Inflammatory macrophage (primary cell): Measurements from ENCODE around the gene ZNF232.
"Not testable (repeated sequence)": the region's sequence is repeated elsewhere in the genome, so short reads cannot be mapped to it uniquely, and the experiment has no call there.

Source experiments
- DNase-seq, 2 donors: peaks; one replicate each; pipeline ENCODE4 v3.0.0-alpha.2; 2020 to 2022
- total RNA-seq, 18 experiments: gene quantifications; one replicate each; lab custom pipeline; 2026; ENCODE audit warnings: mixed read lengths in 6 of 18, inconsistent platforms in 2 of 18; lab: John Stamatoyannopoulos, UW

ZNF232 gene
- total RNA-seq, result 0.75 to 10.6 (median 5.2) reads per million in 18 experiments

DNA sequence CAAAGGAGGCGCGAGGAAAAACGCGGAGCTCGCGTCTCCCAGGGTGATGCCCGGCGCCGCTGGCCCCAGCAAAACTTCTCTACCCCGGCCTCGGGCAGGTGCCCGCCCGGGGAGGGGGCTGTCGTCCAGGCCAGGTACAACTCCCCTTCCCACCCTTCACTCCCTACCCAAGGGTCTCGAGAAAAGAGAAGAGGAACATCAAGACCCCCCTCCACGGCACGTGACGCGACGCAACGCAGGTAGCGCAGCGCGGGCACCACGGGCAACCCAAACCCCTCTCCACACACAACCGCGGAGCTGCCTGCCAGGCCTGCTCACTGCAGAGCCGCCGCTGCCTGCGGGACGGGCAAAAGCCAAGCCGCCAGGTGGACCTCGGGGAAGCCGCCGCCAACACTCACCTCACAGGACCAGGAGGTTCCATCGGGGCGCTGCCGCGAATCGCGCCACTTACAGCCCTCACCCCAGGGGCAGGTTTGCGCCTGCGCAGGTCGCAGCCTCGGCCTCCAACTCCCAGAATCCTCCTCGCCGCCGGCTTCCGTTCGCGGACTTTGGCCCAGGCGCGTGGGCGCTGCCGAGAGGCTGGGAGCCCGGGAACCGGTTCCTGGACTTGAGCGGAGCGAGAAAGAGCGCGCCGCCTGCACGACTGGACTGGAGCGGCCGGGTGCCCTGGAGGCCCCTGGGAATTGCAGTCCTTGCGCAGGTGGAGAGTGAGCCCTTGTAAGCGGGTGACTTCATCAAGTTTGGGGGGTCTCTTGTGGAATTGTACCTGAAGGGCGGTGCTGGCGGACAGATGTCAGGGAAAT lies at the start of gene ZNF232:
TSS of gene ZNF232 (minus strand) at position 477 of the 803 bp plus-strand sequence. CDS start at position 421, 56 bp downstream.
- peak; percentile 97 for DNase-seq

- DNase-seq, result not testable (repeated sequence)
These were observed 49.0 kb upstream of the ZNF232 start for GRCh38 chr17:5160702-5161101.

DNA sequence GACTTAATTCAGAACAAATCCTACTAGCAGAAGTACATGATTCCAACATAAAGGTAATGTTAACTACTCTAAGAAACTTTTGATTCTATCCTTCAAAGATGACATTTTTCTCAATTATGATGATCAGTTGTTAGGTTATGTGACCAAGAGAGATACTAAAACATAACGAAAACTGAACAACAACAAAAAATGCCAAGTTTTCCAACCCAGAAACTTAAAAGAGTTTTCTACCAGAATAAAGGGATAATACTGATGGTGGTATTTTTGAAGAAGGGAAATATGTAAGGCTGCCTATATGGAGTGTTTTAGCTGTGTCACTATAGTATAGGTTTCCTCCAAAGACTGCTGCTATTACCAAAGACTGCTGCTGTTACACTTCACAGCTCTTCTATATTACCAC lies 34.4 kb upstream of the ZNF232 start:
- not testable (repeated sequence) for DNase-seq

DNA sequence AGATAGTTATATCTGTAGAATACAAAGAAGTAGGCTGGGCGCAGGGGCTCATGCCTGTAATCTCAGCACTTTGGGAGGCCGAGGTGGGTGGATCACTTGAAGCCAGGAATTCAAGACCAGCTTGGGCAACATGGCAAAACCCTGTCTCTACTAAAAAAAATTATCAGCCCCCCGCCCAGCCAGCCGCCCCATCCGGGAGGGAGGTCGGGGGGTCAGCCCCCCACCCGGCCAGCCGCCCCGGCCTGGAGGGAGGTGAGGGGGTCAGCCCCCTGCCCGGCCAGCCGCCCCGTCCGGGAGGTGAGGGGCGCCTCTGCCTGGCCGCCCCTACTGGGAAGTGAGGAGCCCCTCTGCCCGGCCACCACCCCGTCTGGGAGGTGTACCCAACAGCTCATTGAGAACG lies 31.2 kb upstream of the ZNF232 start:
- DNase-seq, result not testable (repeated sequence)

GRCh38 chr17:5139458-5139732 lies 27.7 kb upstream of the ZNF232 start:
- no peak for DNase-seq

DNA sequence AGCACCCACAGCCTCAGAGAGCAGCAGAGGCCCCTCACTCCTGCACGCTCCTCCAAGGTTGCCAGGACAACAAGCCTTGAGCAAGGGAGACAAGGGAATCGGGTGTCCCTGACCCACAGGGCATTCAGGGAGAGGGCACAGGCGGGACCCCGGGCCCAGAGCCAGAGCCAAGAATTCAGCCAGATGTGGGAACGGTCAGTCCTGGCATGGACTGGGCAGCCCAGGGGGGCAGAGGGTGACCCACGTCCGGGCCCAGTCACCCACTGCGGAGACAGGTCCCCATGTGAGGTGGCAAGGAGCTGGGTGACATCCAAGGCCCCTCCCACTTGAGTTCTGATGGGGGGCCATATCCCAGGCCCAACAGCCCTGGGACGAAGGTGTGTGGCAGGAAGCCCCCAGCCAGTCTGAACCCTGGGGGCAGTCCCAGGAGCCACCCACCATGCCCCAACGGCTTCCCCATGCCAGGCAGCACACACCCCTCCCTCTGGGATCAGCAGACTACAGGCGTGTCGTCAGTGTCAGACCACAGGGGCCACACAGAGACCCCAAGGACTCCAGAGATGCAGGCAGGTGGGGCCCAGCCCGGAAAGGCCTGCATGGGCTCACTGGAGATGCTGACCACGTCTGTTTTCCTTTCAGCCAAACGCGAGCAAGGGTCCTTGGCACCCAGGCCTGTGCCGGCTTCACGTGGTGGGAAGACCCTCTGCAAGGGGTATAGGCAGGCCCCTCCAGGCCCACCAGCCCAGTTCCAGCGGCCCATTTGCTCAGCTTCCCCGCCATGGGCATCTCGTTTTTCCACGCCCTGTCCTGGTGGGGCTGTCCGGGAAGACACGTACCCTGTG lies 27.2 kb upstream of the ZNF232 start:
- no peak for DNase-seq

GRCh38 chr17:5138198-5138544 lies 26.5 kb upstream of the ZNF232 start:
- DNase-seq, result not testable (repeated sequence)

DNA sequence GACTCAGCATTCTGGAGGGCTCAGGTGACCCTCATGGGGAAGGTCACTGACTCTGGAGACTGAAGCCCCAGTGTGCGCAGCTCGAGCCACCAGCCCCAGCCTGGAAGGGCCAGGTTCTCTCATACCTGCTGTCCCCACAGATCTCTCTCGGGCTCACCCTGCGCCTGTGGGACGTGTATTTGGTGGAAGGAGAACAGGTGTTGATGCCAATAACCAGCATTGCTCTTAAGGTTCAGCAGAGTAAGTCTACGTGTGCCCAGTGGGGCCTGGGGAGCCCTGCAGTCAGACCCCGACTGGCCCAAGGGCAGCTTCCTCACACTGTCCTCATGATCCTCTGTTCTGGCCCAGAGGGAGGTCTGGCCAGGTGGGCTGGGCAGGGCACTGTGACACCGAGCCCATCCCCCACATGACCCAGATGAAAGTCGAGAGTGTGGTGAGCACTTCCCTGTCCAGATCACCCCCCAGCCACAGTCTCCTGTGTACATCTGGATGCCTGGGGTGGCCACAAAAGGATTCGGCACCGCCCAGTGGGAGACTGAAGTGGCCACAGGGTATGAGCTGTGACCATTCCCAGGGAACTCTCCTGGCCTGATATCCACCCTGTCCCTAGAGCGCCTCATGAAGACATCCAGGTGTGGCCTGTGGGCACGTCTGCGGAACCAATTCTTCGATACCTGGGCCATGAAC lies 26.0 kb upstream of the ZNF232 start:
- DNase-seq, result not testable (repeated sequence)

DNA sequence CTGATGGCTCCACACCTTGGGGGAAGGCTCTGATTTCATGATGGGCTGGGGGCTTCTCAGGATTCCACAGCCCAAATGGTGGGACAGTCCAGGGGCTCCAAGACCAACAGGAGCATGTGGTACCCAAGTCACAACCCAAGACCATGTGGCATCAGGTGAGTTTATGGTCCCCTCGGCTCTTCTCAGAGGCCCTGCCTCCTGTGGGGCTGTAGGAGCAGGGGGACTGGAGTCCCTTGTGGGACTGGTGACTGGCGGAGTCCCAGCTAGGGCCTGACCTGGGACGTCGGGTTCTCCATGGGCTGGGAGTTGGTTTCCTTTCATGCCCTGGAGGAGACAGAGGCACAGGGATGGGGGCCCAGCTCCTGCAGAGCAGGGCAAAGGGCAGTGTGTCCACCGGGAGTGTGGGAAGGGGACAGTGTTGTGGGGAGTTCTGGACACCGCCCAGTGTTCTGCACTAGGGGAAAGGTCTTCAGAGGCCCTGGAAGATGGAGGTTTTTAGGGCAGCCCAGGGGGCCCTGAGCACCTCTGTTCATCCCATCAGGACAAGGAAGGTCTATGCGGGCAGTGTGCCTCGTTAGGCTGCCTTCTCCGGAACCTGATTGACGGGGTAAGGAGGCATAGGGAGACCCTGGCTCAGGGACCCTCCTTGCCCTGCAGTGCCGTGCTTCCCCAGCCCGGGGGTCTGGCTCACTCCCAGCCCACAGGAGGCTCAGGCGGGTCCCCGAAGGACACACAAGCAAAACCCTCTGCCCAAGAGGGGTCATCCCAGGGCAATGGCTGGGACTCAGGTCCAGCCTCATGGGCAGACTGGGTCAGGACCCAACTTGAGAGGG lies 25.1 kb upstream of the ZNF232 start:
- DNase-seq, result not testable (repeated sequence)

GRCh38 chr17:5135726-5136579 lies 24.3 kb upstream of the ZNF232 start:
- DNase-seq, result no peak

DNA sequence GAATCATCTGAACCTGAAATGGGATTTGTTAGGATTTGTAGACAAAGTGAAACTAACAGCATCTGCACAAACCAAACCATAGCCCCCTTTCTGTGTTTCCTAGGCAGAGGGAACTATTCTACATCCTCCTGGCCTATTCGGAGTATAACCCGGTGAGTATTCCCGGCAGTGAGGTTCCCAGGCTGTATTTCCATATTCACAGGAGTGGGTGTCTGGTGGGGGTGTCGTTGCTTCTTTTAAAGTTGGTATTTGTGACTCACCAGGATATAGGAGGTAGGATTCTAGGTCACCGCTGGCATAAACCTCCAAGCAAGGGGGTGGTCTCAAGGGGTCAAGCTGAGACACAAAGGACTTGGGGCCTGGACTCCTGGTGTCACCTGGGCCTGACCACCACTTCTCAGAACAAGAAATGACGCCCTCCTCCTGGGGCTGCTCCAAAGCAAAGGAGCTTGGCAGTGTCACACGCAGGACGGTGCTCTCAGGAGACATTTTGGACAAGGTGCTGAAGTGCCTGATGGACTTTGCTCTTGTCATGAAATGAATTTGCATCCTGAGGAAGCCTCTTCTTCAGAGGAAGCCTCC lies 23.5 kb upstream of the ZNF232 start:
- DNase-seq, result not testable (repeated sequence)

GRCh38 chr17:5134571-5134970 lies 22.9 kb upstream of the ZNF232 start:
- DNase-seq, result not testable (repeated sequence)

DNA sequence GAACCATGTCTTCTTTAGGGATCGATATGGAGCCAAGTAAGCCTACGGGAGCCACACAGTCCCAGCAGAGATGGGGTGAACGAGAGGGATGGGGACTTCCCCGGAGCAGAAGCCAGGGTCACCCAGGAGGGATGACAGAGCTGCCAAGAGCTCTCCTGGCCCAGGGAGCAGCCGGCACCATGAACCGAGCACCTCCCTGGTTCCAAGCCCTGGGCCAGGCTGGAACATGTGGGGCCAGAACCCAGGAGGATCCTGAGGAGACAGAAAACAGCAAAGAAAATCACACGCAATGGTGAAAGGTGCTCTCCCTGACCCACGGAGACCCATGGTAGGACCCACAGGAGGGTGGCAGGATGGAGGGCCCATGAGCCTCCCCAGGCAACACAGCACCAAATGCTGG lies 22.3 kb upstream of the ZNF232 start:
- not testable (repeated sequence) for DNase-seq

DNA sequence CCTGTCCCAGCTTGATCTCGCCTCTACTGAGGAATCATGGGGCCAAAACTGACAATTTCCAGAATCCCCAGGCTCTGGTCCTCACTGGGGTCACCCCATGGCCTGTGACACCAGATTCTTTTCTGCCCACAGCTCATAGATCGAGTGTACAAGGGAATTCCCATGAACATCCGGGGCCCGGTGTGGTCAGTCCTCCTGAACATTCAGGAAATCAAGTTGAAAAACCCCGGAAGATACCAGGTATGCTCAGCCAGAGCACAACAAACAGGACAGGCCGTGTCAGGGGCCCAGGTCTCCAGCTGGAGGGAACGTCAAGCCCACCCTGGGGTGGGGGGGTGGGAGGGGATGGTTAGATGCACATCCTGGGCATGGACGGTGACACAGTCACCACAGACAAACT lies 21.6 kb upstream of the ZNF232 start:
- no peak for DNase-seq

- not testable (repeated sequence) for DNase-seq
These were observed 21.0 kb upstream of the ZNF232 start for GRCh38 chr17:5132503-5133225.

DNA sequence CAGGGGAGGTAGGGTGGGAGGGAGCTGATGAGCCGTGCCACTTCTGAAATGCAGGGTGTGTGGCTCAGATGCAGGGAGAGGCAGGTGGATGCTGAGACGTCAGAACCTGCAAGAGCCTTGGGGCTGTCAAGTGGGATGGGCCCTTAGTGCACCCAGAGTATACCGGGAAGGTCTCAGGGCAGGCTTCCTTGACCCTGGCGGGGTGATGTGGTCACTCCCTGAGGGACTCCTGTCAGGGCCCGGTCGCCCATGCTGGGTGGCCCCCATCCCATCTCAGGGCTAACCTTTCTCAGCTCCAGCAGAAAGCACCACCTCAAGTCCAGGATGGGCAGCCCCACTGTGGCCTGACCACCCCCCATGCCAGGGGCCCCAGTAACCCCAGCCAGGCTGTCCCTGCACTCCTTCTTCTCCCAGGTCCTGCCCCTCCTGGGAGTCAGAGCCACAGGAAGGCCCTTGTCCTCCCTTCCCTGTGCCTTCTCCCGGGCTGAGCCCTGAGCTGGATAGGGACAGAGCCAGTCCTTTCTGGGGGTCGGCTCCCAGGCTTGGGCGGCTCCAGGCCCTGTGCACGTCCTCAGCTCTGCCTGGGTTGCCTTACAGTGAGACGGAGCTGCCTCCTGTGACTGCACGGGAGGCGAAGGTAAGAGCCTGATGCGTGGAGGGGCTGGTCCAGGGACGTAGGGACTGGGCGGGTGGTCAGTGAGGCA lies 20.3 kb upstream of the ZNF232 start:
- not testable (repeated sequence) for DNase-seq

DNA sequence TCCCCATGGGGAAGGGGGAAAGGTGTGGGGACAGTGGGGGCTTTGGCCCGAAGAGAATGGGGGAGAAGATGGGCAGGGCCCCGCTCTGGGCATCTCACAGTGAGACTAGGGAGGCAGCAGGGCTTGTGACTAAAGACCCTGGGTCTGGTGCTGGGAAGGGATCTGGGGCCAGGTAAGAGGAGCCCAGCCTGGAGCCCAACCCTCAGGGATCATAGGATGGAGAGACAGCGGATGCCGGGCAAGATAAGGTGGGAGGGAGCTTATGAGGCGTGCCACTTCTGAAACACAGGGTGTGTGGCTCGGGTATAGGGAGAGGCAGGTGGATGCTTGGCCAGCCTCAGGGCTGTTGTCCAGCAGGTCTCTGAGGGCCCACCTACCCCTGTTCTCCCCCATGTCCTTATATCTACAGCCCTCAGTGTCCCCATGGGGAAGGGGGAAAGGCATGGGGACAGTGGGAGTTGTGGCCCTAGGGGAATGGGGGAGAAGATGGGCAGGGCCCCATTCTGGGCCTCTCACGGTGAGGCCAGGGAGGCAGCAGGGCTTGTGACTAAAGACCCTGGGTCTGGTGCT lies 19.6 kb upstream of the ZNF232 start:
- no peak for DNase-seq

DNA sequence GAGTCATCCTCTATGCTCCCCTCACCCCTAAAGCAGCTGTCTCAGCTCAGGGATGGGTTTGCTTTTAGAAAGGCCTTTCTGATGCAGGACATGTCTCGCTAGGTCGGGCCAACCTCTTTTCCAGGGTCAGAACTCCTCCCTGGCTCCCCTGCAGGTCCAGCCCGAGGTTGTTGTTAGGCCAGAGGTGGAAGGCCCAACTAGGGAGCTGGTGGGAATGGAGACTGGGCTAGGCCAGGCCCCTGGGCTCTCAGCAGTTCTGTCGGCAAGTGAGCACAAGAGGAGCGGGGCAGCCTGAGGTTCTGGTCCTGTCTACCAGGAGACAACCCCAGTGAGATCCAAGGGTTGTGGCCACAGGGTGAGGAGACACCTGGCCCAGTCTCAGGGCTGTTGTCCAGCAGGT lies 19.0 kb upstream of the ZNF232 start:
- not testable (repeated sequence) for DNase-seq

DNA sequence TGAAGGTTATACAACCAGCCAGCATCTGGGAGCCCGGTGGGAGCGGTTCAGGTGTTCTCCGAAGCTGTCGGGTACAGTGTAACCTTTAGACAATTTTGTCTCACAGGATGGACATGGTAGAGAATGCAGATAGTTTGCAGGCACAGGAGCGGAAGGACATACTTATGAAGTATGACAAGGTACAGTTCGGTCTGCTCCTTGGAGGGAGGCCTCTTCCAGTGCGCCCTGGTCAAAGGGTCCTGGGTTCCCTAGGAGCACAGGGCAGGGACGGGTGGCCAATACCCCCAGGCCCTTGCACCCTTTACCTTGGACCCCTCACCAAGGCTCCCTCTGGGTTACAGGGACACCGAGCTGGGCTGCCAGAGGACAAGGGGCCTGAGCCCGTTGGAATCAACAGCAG lies 18.6 kb upstream of the ZNF232 start:
- DNase-seq, result not testable (repeated sequence)
